HCT116 (cell line): ENCODE results near the gene PCSK9.

Experiments used
- EZH2 ChIP-seq: fragments of 200-600 bp; sonication (generic); IDR thresholded peaks from 2 replicates; pipeline ENCODE4 v1.6.1; 2017; ENCODE audit warnings: antibody characterized with exemption, mixed run types
- POLR2A ChIP-seq: IDR thresholded peaks from 2 replicates; pipeline ENCODE4 v1.7.0; 2011; ENCODE audit warnings: borderline replicate concordance; ENCODE audit not compliant: insufficient read depth, insufficient read length; ENCODE audit errors: extremely low read depth
- RAD21 ChIP-seq: IDR thresholded peaks from 2 replicates; pipeline ENCODE4 v1.6.1; 2012; ENCODE audit warnings: low read depth, mild to moderate bottlenecking
- SIN3A ChIP-seq: IDR thresholded peaks from 2 replicates; pipeline ENCODE4 v1.6.1; 2012; ENCODE audit warnings: low read depth
- ZNF274 ChIP-seq: fragments of 200-500 bp; sonication (Bioruptor generic); IDR thresholded peaks from 2 replicates; pipeline ENCODE4 v1.6.1; 2014; ENCODE audit warnings: mild to moderate bottlenecking, low read depth, low read length, inconsistent platforms
- TF ChIP-seq, protein P1 (sequence below), 3 experiments: fragments of 200-600 bp in 1 of 3; sonication (generic) in 1 of 3; IDR thresholded peaks in 2 of 3; conservative IDR thresholded peaks in 1 of 3; 2 replicates each; pipeline ENCODE4 v1.5.1; 2012 to 2017; ENCODE audit warnings: low read depth in 2 of 3, low read length in 2 of 3, antibody characterized with exemption in 1 of 3, borderline replicate concordance in 1 of 3, control low read depth in 1 of 3, mild to moderate bottlenecking in 1 of 3, mixed read lengths in 1 of 3, mixed run types in 1 of 3, moderate library complexity in 1 of 3; ENCODE audit not compliant: insufficient read depth in 1 of 3
- TF ChIP-seq, protein P2 (sequence below): IDR thresholded peaks from 2 replicates; pipeline ENCODE4 v1.6.1; 2012

DNA sequence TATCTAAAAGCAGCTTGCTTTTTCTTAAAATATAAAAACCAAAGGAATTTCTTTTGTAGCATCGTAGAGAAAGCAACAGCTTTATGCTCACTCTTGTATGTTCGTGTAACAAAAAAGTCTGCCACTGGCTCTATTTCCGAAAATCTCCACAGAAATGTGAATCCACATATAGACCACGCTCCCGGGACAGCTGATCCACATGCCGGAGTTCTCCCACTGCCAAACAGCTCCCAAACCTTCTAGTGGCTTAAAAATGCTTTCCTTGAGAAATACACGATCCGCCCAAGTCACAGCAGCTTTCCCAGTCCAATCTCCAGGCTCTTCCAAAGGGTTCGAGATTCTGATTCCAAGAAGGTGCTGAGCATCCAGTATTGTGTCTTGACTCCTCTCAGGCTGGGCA, 29.3 kb downstream of the PCSK9 start:
- TF ChIP-seq, protein P1, sequence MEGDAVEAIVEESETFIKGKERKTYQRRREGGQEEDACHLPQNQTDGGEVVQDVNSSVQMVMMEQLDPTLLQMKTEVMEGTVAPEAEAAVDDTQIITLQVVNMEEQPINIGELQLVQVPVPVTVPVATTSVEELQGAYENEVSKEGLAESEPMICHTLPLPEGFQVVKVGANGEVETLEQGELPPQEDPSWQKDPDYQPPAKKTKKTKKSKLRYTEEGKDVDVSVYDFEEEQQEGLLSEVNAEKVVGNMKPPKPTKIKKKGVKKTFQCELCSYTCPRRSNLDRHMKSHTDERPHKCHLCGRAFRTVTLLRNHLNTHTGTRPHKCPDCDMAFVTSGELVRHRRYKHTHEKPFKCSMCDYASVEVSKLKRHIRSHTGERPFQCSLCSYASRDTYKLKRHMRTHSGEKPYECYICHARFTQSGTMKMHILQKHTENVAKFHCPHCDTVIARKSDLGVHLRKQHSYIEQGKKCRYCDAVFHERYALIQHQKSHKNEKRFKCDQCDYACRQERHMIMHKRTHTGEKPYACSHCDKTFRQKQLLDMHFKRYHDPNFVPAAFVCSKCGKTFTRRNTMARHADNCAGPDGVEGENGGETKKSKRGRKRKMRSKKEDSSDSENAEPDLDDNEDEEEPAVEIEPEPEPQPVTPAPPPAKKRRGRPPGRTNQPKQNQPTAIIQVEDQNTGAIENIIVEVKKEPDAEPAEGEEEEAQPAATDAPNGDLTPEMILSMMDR (IDR thresholded peaks at IDR 0.05 in 2 of 3, conservative IDR thresholded peaks at IDR 0.05 in 1 of 3; ENCODE audit: borderline replicate concordance in 1 of 3, insufficient read depth in 1 of 3, low read depth in 2 of 3, low read length in 2 of 3), result no peak
- TF ChIP-seq EZH2, result no peak
- no peak for TF ChIP-seq RAD21
- TF ChIP-seq, protein P2, sequence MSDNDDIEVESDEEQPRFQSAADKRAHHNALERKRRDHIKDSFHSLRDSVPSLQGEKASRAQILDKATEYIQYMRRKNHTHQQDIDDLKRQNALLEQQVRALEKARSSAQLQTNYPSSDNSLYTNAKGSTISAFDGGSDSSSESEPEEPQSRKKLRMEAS, result no peak
- no peak for TF ChIP-seq POLR2A
- no peak for TF ChIP-seq SIN3A
- no peak for TF ChIP-seq ZNF274
